AG04449 (cell line): Measurements from ENCODE around the gene TMPRSS9.

Experiments
- CTCF ChIA-PET: fragments of 350-600 bp; formaldehyde crosslinking; extraction: SDS; loops from one replicate; lab custom pipeline; 2021; ENCODE audit warnings: antibody characterized with exemption; lab: Yijun Ruan, JAX
- POLR2A ChIA-PET: fragments of 400-600, 350-600 bp; formaldehyde crosslinking; extraction: SDS; loops from one replicate; lab custom pipeline; 2020; ENCODE audit warnings: antibody characterized with exemption, inconsistent platforms; lab: Yijun Ruan, JAX
- DNase-seq: peaks from one replicate; pipeline ENCODE4 v3.0.0-alpha.2; 2010; ENCODE audit warnings: low read depth, low spot score
- H3K4me3 ChIP-seq: 2 replicates; pipeline ENCODE4 v1.5.1; 2011; ENCODE audit warnings: low read depth, mild to moderate bottlenecking, control low read depth, low read length
- CTCF ChIP-seq: IDR thresholded peaks from one replicate; pipeline ENCODE4 v1.5.1; 2011; ENCODE audit warnings: mild to moderate bottlenecking, moderate library complexity, low read length, control low read depth, inconsistent platforms; ENCODE audit not compliant: insufficient read depth; ENCODE audit errors: missing control alignments

Gene TMPRSS9

GRCh38 chr19:2432131-2432848 lies 72.2 kb downstream of the TMPRSS9 start:
- TF ChIP-seq CTCF: no peak
- ChIA-PET POLR2A (interaction anchor here (1.8 kb wide), 1 partner anchor 44 kb away, joined by 6 read pairs; the partner anchor contains the start of gene GADD45B), CTCF (no interaction called here)
- no peak for DNase-seq
- no peak overlapping the region for H3K4me3 ChIP-seq

- no peak for DNase-seq
- no peak for TF ChIP-seq CTCF
- ChIA-PET POLR2A (no interaction called here), CTCF (no interaction called here)
- H3K4me3 ChIP-seq: no peak overlapping the region
Measured at GRCh38 chr19:2433854-2434253, 73.8 kb downstream of the TMPRSS9 start.

- no peak for TF ChIP-seq CTCF
- ChIA-PET CTCF (no interaction called here), POLR2A (no interaction called here)
- H3K4me3 ChIP-seq: no peak overlapping the region
- no peak for DNase-seq
Measured at GRCh38 chr19:2434267-2434666, 74.2 kb downstream of the TMPRSS9 start.

GRCh38 chr19:2434721-2435265 lies 74.7 kb downstream of the TMPRSS9 start:
- POLR2A ChIA-PET: no interaction called here
- TF ChIP-seq CTCF: no peak
- H3K4me3 ChIP-seq: no peak overlapping the region
- no peak for DNase-seq
- CTCF ChIA-PET: no interaction called here

GRCh38 chr19:2436384-2436783 lies 76.3 kb downstream of the TMPRSS9 start:
- CTCF ChIA-PET: interaction anchor here (0.9 kb wide), 1 partner anchor 175 kb away, joined by 3 read pairs; no protein-coding TSS in a partner anchor
- no peak overlapping the region for H3K4me3 ChIP-seq
- no peak for TF ChIP-seq CTCF
- POLR2A ChIA-PET: no interaction called here
- DNase-seq: no peak

GRCh38 chr19:2436926-2437325 lies 76.9 kb downstream of the TMPRSS9 start:
- CTCF ChIA-PET: interaction anchor here (0.9 to 1.4 kb wide), 3 partner anchors 8 to 174 kb away, joined by 3 to 4 read pairs (median 3); no protein-coding TSS in a partner anchor
- no peak for DNase-seq
- POLR2A ChIA-PET: no interaction called here

More at GRCh38 chr19:2436926-2437325, 76.9 kb downstream of the TMPRSS9 start:
- H3K4me3 ChIP-seq: no peak overlapping the region
- no peak for TF ChIP-seq CTCF
